MM.1S (cell line): ENCODE results near the gene SPATA45.

Experiments used
- EZH2 ChIP-seq: fragments of 300-600 bp; sonication (generic); optimal IDR thresholded peaks from 2 replicates; pipeline ENCODE3; 2017; ENCODE audit warnings: low read depth, mild to moderate bottlenecking, antibody characterized with exemption, low read length, mixed read lengths
- EZH2phosphoT487 ChIP-seq: fragments of 300-600 bp; sonication (generic); IDR thresholded peaks from 2 replicates; pipeline ENCODE4 v1.6.1; 2018; ENCODE audit warnings: antibody characterized with exemption, low read length
- TF ChIP-seq, protein P1 (sequence below): fragments of 300-600 bp; sonication (generic); IDR thresholded peaks from 2 replicates; pipeline ENCODE4 v1.5.1; 2016; ENCODE audit warnings: antibody characterized with exemption, low read length, mixed read lengths

- TF ChIP-seq, protein P1, sequence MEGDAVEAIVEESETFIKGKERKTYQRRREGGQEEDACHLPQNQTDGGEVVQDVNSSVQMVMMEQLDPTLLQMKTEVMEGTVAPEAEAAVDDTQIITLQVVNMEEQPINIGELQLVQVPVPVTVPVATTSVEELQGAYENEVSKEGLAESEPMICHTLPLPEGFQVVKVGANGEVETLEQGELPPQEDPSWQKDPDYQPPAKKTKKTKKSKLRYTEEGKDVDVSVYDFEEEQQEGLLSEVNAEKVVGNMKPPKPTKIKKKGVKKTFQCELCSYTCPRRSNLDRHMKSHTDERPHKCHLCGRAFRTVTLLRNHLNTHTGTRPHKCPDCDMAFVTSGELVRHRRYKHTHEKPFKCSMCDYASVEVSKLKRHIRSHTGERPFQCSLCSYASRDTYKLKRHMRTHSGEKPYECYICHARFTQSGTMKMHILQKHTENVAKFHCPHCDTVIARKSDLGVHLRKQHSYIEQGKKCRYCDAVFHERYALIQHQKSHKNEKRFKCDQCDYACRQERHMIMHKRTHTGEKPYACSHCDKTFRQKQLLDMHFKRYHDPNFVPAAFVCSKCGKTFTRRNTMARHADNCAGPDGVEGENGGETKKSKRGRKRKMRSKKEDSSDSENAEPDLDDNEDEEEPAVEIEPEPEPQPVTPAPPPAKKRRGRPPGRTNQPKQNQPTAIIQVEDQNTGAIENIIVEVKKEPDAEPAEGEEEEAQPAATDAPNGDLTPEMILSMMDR, result no peak
- TF ChIP-seq EZH2phosphoT487 (no peak), EZH2 (no peak)
Measured at GRCh38 chr1:212780759-212781158, 66.7 kb downstream of the SPATA45 start.
